ENCODE data around the gene CPN1. TPM values are rescaled to one million over a fixed set of nuclear protein-coding genes. Genes with fewer than 3 reads are reported as not detected.

The CPN1 gene
- total RNA-seq, 3 donors from 2014 or later (not counting 1 experiment from before 2014, with no cell fraction given): not detected

GRCh38 chr10:100037758-100038315 is 43.8 kb downstream of the CPN1 start:
- H3K36me3 ChIP-seq (ENCODE audit: control insufficient read depth, insufficient read depth, low read length): no peaks in the 10 kb centered on the region
- H3K27ac Mint-ChIP-seq: no peak overlapping the region
- H3K9me3 Mint-ChIP-seq: no peaks in the 10 kb centered on the region
- no peaks in the 10 kb centered on the region for H3K27me3 ChIP-seq (ENCODE audit: control insufficient read depth, insufficient read depth, low read length)
- no peak overlapping the region for H3K4me3 Mint-ChIP-seq
- WGBS (ENCODE audit: insufficient coverage): 80% methylated on average over 4 of the region's 5 CpGs
- H3K9me3 ChIP-seq (ENCODE audit: control insufficient read depth, insufficient read depth, low read length): no peaks in the 10 kb centered on the region
- no peak for DNase-seq
- no peak overlapping the region for H3K27ac ChIP-seq (ENCODE audit: low read length)
- no peak for TF ChIP-seq CTCF (IDR thresholded peaks at IDR 0.05)
- no peak for ATAC-seq
- intact Hi-C loops (cut with micrococcal nuclease): no loop called here
- H3K36me3 Mint-ChIP-seq: no peaks in the 10 kb centered on the region
- H3K4me3 ChIP-seq (ENCODE audit: low read length): no peak overlapping the region
- H3K4me1 Mint-ChIP-seq: no peaks in the 10 kb centered on the region
- H3K4me1 ChIP-seq (ENCODE audit: control insufficient read depth, insufficient read depth, low read length): no peaks in the 10 kb centered on the region
- peaks cover 5 to 10% of the 10 kb centered on the region in 2 donors for H3K27me3 Mint-ChIP-seq (ENCODE audit: low read depth in 2 of 2)

DNA sequence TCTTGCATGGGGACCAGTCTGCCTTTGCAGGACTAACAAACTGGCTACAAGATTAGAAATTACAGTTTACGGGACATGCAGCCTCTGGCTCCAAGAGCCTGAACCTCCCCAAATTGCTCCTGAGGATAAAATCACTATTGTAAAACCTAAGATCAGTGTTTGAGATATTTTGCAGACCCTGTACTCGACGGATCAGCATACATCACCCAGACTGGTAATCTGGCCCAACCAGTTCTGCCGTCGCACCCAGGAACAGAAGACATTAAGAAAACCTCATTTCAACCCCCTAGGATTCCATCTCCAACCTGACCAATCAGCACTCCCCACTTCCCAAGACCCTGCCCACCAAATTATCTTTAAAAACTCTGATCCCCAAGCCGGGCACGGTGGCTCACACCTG is 44.8 kb downstream of the CPN1 start:
- no peak for TF ChIP-seq CTCF (IDR thresholded peaks at IDR 0.05)
- intact Hi-C loops (cut with micrococcal nuclease): no loop called here
- Mint-ChIP-seq H3K36me3 (no peaks in the 10 kb centered on the region), H3K27ac (no peak overlapping the region), H3K4me3 (no peak overlapping the region), H3K4me1 (no peaks in the 10 kb centered on the region), H3K9me3 (no peaks in the 10 kb centered on the region), H3K27me3 (ENCODE audit: low read depth in 2 of 2) (peaks cover 5 to 10% of the 10 kb centered on the region in 2 donors)
- Histone ChIP-seq H3K4me1 (ENCODE audit: control insufficient read depth, insufficient read depth, low read length) (no peaks in the 10 kb centered on the region), H3K36me3 (ENCODE audit: control insufficient read depth, insufficient read depth, low read length) (no peaks in the 10 kb centered on the region), H3K4me3 (ENCODE audit: low read length) (no peak overlapping the region), H3K9me3 (ENCODE audit: control insufficient read depth, insufficient read depth, low read length) (no peaks in the 10 kb centered on the region), H3K27ac (ENCODE audit: low read length) (no peak overlapping the region), H3K27me3 (ENCODE audit: control insufficient read depth, insufficient read depth, low read length) (no peaks in the 10 kb centered on the region)
- no peak for DNase-seq
- no peak for ATAC-seq
- WGBS (ENCODE audit: insufficient coverage): 92% methylated on average over 7 of the region's 7 CpGs

DNA sequence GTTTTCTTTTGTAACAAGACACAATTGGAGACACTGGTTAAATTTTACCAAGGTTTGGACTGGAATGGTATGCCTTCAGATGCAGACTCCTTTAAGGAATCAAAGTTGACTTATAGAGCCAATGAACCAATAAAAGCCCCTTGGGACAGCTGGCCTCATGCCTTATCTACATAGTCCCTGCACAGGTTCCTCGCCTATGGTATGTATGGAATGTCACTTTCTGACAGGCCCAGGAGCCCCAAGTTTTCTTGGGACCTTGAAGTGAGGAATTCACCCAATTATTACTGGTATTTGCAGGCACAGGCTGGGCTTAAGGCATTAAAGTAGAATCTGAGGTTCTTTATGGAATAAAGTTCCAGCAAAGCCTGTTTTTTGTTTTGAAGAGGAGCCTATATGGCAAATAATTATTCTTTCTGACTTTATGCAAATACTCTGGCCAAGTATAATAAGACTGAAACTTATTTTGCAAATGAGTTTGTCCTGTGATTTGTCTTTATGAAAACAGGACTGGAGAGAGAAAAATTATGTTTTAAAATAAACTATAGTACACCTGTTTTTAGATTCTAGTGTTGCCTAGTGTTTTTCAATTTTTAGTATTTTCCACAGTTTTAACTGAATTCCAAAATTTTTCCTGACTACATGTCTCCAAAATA is 47.8 kb downstream of the CPN1 start:
- H3K4me3 ChIP-seq (ENCODE audit: low read length): no peak overlapping the region
- H3K36me3 Mint-ChIP-seq: no peaks in the 10 kb centered on the region
- no peak overlapping the region for H3K27ac Mint-ChIP-seq
- H3K27me3 Mint-ChIP-seq (ENCODE audit: low read depth in 2 of 2): peaks cover 0 to 8% of the 10 kb centered on the region in 2 donors
- H3K4me1 Mint-ChIP-seq: no peaks in the 10 kb centered on the region
- H3K36me3 ChIP-seq (ENCODE audit: control insufficient read depth, insufficient read depth, low read length): no peaks in the 10 kb centered on the region
- H3K9me3 ChIP-seq (ENCODE audit: control insufficient read depth, insufficient read depth, low read length): no peaks in the 10 kb centered on the region
- H3K27me3 ChIP-seq (ENCODE audit: control insufficient read depth, insufficient read depth, low read length): no peaks in the 10 kb centered on the region
- intact Hi-C loops (cut with micrococcal nuclease): no loop called here
- ATAC-seq (no peak), DNase-seq (no peak)
- WGBS (ENCODE audit: insufficient coverage): 83% methylated on average over 1 of the region's 1 CpG
- H3K9me3 Mint-ChIP-seq: no peaks in the 10 kb centered on the region
- no peak overlapping the region for H3K4me3 Mint-ChIP-seq
- H3K4me1 ChIP-seq (ENCODE audit: control insufficient read depth, insufficient read depth, low read length): no peaks in the 10 kb centered on the region
- TF ChIP-seq CTCF (IDR thresholded peaks at IDR 0.05): no peak
- H3K27ac ChIP-seq (ENCODE audit: low read length): no peak overlapping the region

DNA sequence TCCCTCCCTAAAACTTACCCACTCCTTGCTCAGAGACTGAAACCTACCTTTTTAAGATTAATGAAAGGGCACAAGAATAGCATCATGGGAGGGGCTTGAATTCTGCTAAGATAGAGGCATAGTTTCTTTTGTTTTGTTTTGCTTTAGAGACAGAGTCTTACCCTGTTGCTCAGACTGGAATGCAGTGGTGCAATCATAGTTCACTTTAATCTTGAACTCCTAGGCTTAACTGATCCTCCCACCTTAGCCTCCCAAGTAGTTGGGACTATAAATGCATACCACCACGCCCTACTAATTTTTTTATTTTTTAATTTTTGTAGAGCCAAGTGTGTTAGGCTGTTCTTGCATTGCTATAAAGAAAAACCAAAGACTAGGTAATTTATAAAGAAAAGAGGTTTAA is 54.3 kb downstream of the CPN1 start:
- ATAC-seq: no peak
- H3K27me3 ChIP-seq (ENCODE audit: control insufficient read depth, insufficient read depth, low read length): no peaks in the 10 kb centered on the region
- Mint-ChIP-seq H3K4me1 (no peaks in the 10 kb centered on the region), H3K36me3 (no peaks in the 10 kb centered on the region), H3K27me3 (ENCODE audit: low read depth in 2 of 2) (peaks cover 0 to 3% of the 10 kb centered on the region in 2 donors), H3K9me3 (no peaks in the 10 kb centered on the region), H3K27ac (no peak overlapping the region), H3K4me3 (no peak overlapping the region)
- H3K27ac ChIP-seq (ENCODE audit: low read length): no peak overlapping the region
- TF ChIP-seq CTCF (IDR thresholded peaks at IDR 0.05): no peak
- H3K4me3 ChIP-seq (ENCODE audit: low read length): no peak overlapping the region
- intact Hi-C loops (cut with micrococcal nuclease): no loop called here
- H3K36me3 ChIP-seq (ENCODE audit: control insufficient read depth, insufficient read depth, low read length): no peaks in the 10 kb centered on the region
- DNase-seq: no peak
- H3K9me3 ChIP-seq (ENCODE audit: control insufficient read depth, insufficient read depth, low read length): peaks cover 5% of the 10 kb centered on the region
- no peaks in the 10 kb centered on the region for H3K4me1 ChIP-seq (ENCODE audit: control insufficient read depth, insufficient read depth, low read length)
- WGBS (ENCODE audit: insufficient coverage): no CpG with 5 or more reads among the region's 1 CpG
